ENCODE data around the gene MBIP. TPM values are rescaled to one million over a fixed set of nuclear protein-coding genes. Genes with fewer than 3 reads are reported as not detected.

MBIP gene
- polyA plus RNA-seq, 1 experiment = 36.8 TPM

- ChIA-PET POLR2A (no interaction called here), CTCF (interaction anchor here (0.7 to 1.6 kb wide), 6 partner anchors 20 to 887 kb away, joined by 3 to 8 read pairs (median 3); no protein-coding TSS in a partner anchor)
- H3K27me3 ChIP-seq (ENCODE audit: control insufficient read depth, insufficient read depth, low read length) = no peaks in the 10 kb centered on the region
Measured at GRCh38 chr14:36294543-36294942, 25.9 kb downstream of the MBIP start.

GRCh38 chr14:36293824-36294223 lies 26.6 kb downstream of the MBIP start:
- DNase-seq (ENCODE audit: low read depth, low spot score) = no peak
- Histone ChIP-seq H3K27ac (ENCODE audit: low read depth, low read length) (no peak overlapping the region), H3K27me3 (ENCODE audit: control insufficient read depth, insufficient read depth, low read length) (no peaks in the 10 kb centered on the region), H3K4me3 (ENCODE audit: low read depth, low read length) (no peak overlapping the region), H3K9me3 (ENCODE audit: control insufficient read depth, insufficient read depth, low read length) (no peaks in the 10 kb centered on the region)
- ChIA-PET POLR2A (interaction anchor here (1.0 kb wide), 1 partner anchor 26 kb away, joined by 7 read pairs; the partner anchor contains the start of gene MBIP), CTCF (interaction anchor here (0.9 to 1.6 kb wide), 5 partner anchors 20 to 225 kb away, joined by 3 to 8 read pairs (median 3); no protein-coding TSS in a partner anchor)
- TF ChIP-seq CTCF (IDR thresholded peaks at IDR 0.05; ENCODE audit: low read depth, low read length) = no peak

More at GRCh38 chr14:36294543-36294942, 25.9 kb downstream of the MBIP start:
- no peaks in the 10 kb centered on the region for H3K9me3 ChIP-seq (ENCODE audit: control insufficient read depth, insufficient read depth, low read length)
- no peak overlapping the region for H3K4me3 ChIP-seq (ENCODE audit: low read depth, low read length)
- TF ChIP-seq CTCF (IDR thresholded peaks at IDR 0.05; ENCODE audit: low read depth, low read length) = no peak
- no peak overlapping the region for H3K27ac ChIP-seq (ENCODE audit: low read depth, low read length)
- DNase-seq (ENCODE audit: low read depth, low spot score) = no peak

- CTCF ChIA-PET = no interaction called here
Measured at GRCh38 chr14:36289954-36290353, 30.5 kb downstream of the MBIP start.

GRCh38 chr14:36288496-36288895 lies 31.9 kb downstream of the MBIP start:
- Histone ChIP-seq H3K27me3 (ENCODE audit: control insufficient read depth, insufficient read depth, low read length) (no peaks in the 10 kb centered on the region), H3K27ac (ENCODE audit: low read depth, low read length) (no peak overlapping the region), H3K4me3 (ENCODE audit: low read depth, low read length) (no peak overlapping the region), H3K9me3 (ENCODE audit: control insufficient read depth, insufficient read depth, low read length) (no peaks in the 10 kb centered on the region)
- no peak for TF ChIP-seq CTCF (IDR thresholded peaks at IDR 0.05; ENCODE audit: low read depth, low read length)
- no peak for DNase-seq (ENCODE audit: low read depth, low spot score)
- ChIA-PET POLR2A (no interaction called here), CTCF (no interaction called here)

More at GRCh38 chr14:36289954-36290353, 30.5 kb downstream of the MBIP start:
- Histone ChIP-seq H3K4me3 (ENCODE audit: low read depth, low read length) (no peak overlapping the region), H3K9me3 (ENCODE audit: control insufficient read depth, insufficient read depth, low read length) (no peaks in the 10 kb centered on the region), H3K27ac (ENCODE audit: low read depth, low read length) (no peak overlapping the region), H3K27me3 (ENCODE audit: control insufficient read depth, insufficient read depth, low read length) (no peaks in the 10 kb centered on the region)
- TF ChIP-seq CTCF (IDR thresholded peaks at IDR 0.05; ENCODE audit: low read depth, low read length) = no peak
- POLR2A ChIA-PET = no interaction called here
- no peak for DNase-seq (ENCODE audit: low read depth, low spot score)

- ChIA-PET POLR2A (no interaction called here), CTCF (interaction anchor here (0.7 kb wide), 1 partner anchor 9 kb away, joined by 3 read pairs; no protein-coding TSS in a partner anchor)
- H3K27me3 ChIP-seq (ENCODE audit: control insufficient read depth, insufficient read depth, low read length) = no peaks in the 10 kb centered on the region
- TF ChIP-seq CTCF (IDR thresholded peaks at IDR 0.05; ENCODE audit: low read depth, low read length) = no peak
- DNase-seq (ENCODE audit: low read depth, low spot score) = no peak
- H3K27ac ChIP-seq (ENCODE audit: low read depth, low read length) = no peak overlapping the region
- H3K4me3 ChIP-seq (ENCODE audit: low read depth, low read length) = no peak overlapping the region
- H3K9me3 ChIP-seq (ENCODE audit: control insufficient read depth, insufficient read depth, low read length) = no peaks in the 10 kb centered on the region
Measured at GRCh38 chr14:36284971-36285595, 35.4 kb downstream of the MBIP start.

Measured in AG04450 (cell line).